K562 (cell line): ENCODE data around the gene SFMBT2. TPM values are rescaled to one million over a fixed set of nuclear protein-coding genes. Genes with fewer than 3 reads are reported as not detected.

Experiments
- ATAC-seq: fragments of 200-7000 bp; cut with Tn5 transposase; 3 replicates; pipeline ENCODE4 v1.9.1; 2020; ENCODE audit warnings: moderate library complexity
- BruUV-seq: library from RNA; stranded (reverse); fragments of 400-500 nt; replicated peaks from 2 replicates; lab custom pipeline; 2021; lab: Mats Ljungman, UMichigan
- CTCF ChIA-PET: fragments of 300-600 bp; formaldehyde crosslinking; extraction: SDS; loops from one replicate; lab custom pipeline; 2021; ENCODE audit warnings: low intra/inter-chr PET ratio; lab: Yijun Ruan, JAX
- POLR2A ChIA-PET: fragments of 300-600, 350-650 bp; sonication (Branson Sonifier 250); formaldehyde crosslinking; extraction: SDS; loops from one replicate; lab custom pipeline; 2021; ENCODE audit warnings: antibody characterized with exemption, inconsistent platforms; lab: Yijun Ruan, JAX
- DNase-seq, 4 experiments: peaks; one replicate each; pipeline versions ENCODE4 v3.0.0 to v3.0.0-alpha.2; 2011 to 2018; ENCODE audit warnings: low spot score in 3 of 4, mixed read lengths in 3 of 4; ENCODE audit errors: extremely low read depth in 1 of 4
- FAIRE-seq: peaks from 2 replicates; lab custom pipeline; 2011; peaks lifted over from hg19 to GRCh38; lab: Jason Lieb, UNC
- H2AFZ ChIP-seq: 2 replicates; pipeline ENCODE4 v1.6.0; 2011; ENCODE audit warnings: low read depth, low read length, control low read depth, inconsistent platforms
- H3K27ac ChIP-seq: fragments of 200-600 bp; 3 replicates; pipeline ENCODE4 v1.8.0; 2011; ENCODE audit warnings: low read depth, mild to moderate bottlenecking, control low read depth, inconsistent platforms, low read length, moderate library complexity, mixed read lengths; ENCODE audit errors: extremely low read depth
- H3K27me3 ChIP-seq, 2 experiments: fragments of 300-600 bp in 1 of 2; 2 replicates in 1 of 2; 3 replicates in 1 of 2; pipeline versions ENCODE4 v1.6.0 to v1.8.0; 2011; ENCODE audit warnings: inconsistent platforms in 2 of 2, low read length in 2 of 2, mild to moderate bottlenecking in 1 of 2, mixed read lengths in 1 of 2, moderate library complexity in 1 of 2; ENCODE audit not compliant: control insufficient read depth in 2 of 2, insufficient read depth in 2 of 2
- H3K36me3 ChIP-seq: fragments of 300-600 bp; 3 replicates; pipeline ENCODE4 v1.8.0; 2011; ENCODE audit warnings: mild to moderate bottlenecking, low read length, inconsistent platforms; ENCODE audit not compliant: control insufficient read depth, insufficient read depth
- H3K4me1 ChIP-seq, 2 experiments: fragments of 200-600 bp in 1 of 2; replicated peaks in 1 of 2; 2 replicates in 1 of 2; 3 replicates in 1 of 2; pipeline versions ENCODE4 v1.5.1 to v1.8.0; 2011; ENCODE audit warnings: inconsistent platforms in 2 of 2, low read length in 2 of 2, mild to moderate bottlenecking in 1 of 2, mixed read lengths in 1 of 2, moderate library complexity in 1 of 2; ENCODE audit not compliant: control insufficient read depth in 2 of 2, insufficient read depth in 2 of 2
- H3K4me2 ChIP-seq: 2 replicates; pipeline ENCODE4 v1.6.1; 2011; ENCODE audit warnings: low read length, control low read depth, inconsistent platforms, mixed read lengths; ENCODE audit not compliant: insufficient read depth
- H3K4me3 ChIP-seq: fragments of 200-600 bp; sonication (generic), shearing (Covaris generic); 2 replicates; pipeline ENCODE4 v1.5.1; 2016; ENCODE audit warnings: control low read depth, inconsistent platforms
- H3K79me2 ChIP-seq: fragments of 200-600 bp; 3 replicates; pipeline ENCODE4 v1.8.0; 2011; ENCODE audit warnings: low read length, inconsistent platforms; ENCODE audit not compliant: control insufficient read depth, insufficient read depth
- H3K9ac ChIP-seq, 2 experiments: 2 replicates each; pipeline versions ENCODE4 v1.6.0 to v1.6.1; 2011; ENCODE audit warnings: low read depth in 2 of 2, low read length in 2 of 2, control low read depth in 1 of 2, inconsistent platforms in 1 of 2, mild to moderate bottlenecking in 1 of 2, mixed read lengths in 1 of 2; ENCODE audit not compliant: insufficient read depth in 1 of 2
- H3K9me1 ChIP-seq: one replicate; pipeline ENCODE4 v1.6.0; 2011; ENCODE audit warnings: inconsistent platforms, mild to moderate bottlenecking, low read length, moderate library complexity; ENCODE audit not compliant: control insufficient read depth, insufficient read depth
- H3K9me3 ChIP-seq: replicated peaks from 2 replicates; pipeline ENCODE4 v1.5.1; 2011; ENCODE audit warnings: low read depth, low read length, inconsistent platforms; ENCODE audit not compliant: control insufficient read depth, insufficient read depth
- H4K20me1 ChIP-seq: replicated peaks from 2 replicates; pipeline ENCODE4 v1.6.1; 2011; ENCODE audit warnings: low read length, inconsistent platforms, mixed read lengths; ENCODE audit not compliant: control insufficient read depth, insufficient read depth
- BCOR ChIP-seq: fragments of 450-650 bp; IDR thresholded peaks from 2 replicates; pipeline ENCODE4 v1.6.1; 2016
- LEF1 ChIP-seq: fragments of 450-650 bp; IDR thresholded peaks from 2 replicates; pipeline ENCODE4 v1.6.1; 2016; ENCODE audit warnings: mild to moderate bottlenecking
- MBD2 ChIP-seq: sonication (generic); IDR thresholded peaks from 2 replicates; pipeline ENCODE4 v1.6.1; 2016; ENCODE audit warnings: low read depth, borderline replicate concordance
- NR2C2 ChIP-seq, 2 experiments: fragments of 200-800 bp in 1 of 2; sonication (Bioruptor generic) in 1 of 2; sonication (generic) in 1 of 2; formaldehyde crosslinking in 1 of 2; IDR thresholded peaks; 2 replicates each; pipeline versions ENCODE4 v1.6.1 to v1.8.0; 2016 to 2022; ENCODE audit warnings: mild to moderate bottlenecking in 1 of 2, missing compliant biosample characterization in 1 of 2, missing genetic modification characterization in 1 of 2, missing genetic modification reagents in 1 of 2
- SMAD4 ChIP-seq: fragments of 250-450 bp; sonication (Bioruptor Pico); conservative IDR thresholded peaks from 2 replicates; pipeline ENCODE4 v1.8.0; 2021; ENCODE audit warnings: inconsistent platforms, mild to moderate bottlenecking, moderate library complexity
- TOE1 ChIP-seq, 2 experiments: fragments of 450-650 bp in 1 of 2; sonication (generic) in 1 of 2; formaldehyde crosslinking in 1 of 2; IDR thresholded peaks; 2 replicates each; pipeline versions ENCODE4 v1.7.1 to v1.8.0; 2016 to 2022; ENCODE audit warnings: borderline replicate concordance in 2 of 2, mild to moderate bottlenecking in 2 of 2, antibody characterized with exemption in 1 of 2, inconsistent platforms in 1 of 2, low read depth in 1 of 2, missing genetic modification reagents in 1 of 2, moderate library complexity in 1 of 2
- ZNF143 ChIP-seq: sonication (generic); formaldehyde crosslinking; IDR thresholded peaks from 2 replicates; pipeline ENCODE4 v1.9.0; 2022; ENCODE audit warnings: mild to moderate bottlenecking, missing genetic modification reagents
- ZNF79 ChIP-seq: fragments of 250-450 bp; sonication (Bioruptor Pico); IDR thresholded peaks from 2 replicates; pipeline ENCODE4 v1.4.0; 2020; ENCODE audit warnings: low read depth, mild to moderate bottlenecking, moderate library complexity
- WGBS: fragments of 100-300 bp; shearing (Covaris generic); methylation state at CpG from one replicate; pipeline ENCODE4 v1.1.6; 2016; ENCODE audit warnings: low coverage, mixed read lengths; ENCODE audit not compliant: insufficient coverage; ENCODE audit errors: missing lambda C conversion rate; 5-methylcytosine and 5-hydroxymethylcytosine counted together
- in situ Hi-C: fragments of 300-500 bp; cut with MboI; formaldehyde crosslinking; loops from 4 replicates; pipeline ENCODE4 v1.15.0; 2018; ENCODE audit warnings: inconsistent platforms, mixed read lengths
- intact Hi-C: fragments of 100-400 bp; cut with micrococcal nuclease; formaldehyde crosslinking; loops from 2 replicates; pipeline ENCODE4 v1.14.2; 2022
- polyA plus RNA-seq, 8 experiments: library from polyadenylated mRNA; depleted of rRNA in 4 of 8; stranded (reverse) in 5 of 8; unstranded in 3 of 8; fragments of >200 nt; fragmentation: Nextera tagmentation in 2 of 8; fragmentation: Illumina TruSeq in 1 of 8; extraction: Ambion mirVana in 2 of 8; extraction: Trizol in 1 of 8; gene quantifications; 2 replicates each; pipeline versions ENCODE4 v1.2.1 to v1.2.3, GENCODE V29; 2011 to 2014; ENCODE audit warnings: inconsistent platforms in 1 of 8, missing spikeins in 1 of 8
- total RNA-seq, 7 experiments: library from RNA; depleted of rRNA in 6 of 7; stranded (reverse); fragments of >200 nt in 6 of 7; fragmentation: Illumina TruSeq in 2 of 7; extraction: Trizol in 2 of 7; gene quantifications; 2 replicates each; pipeline versions ENCODE4 v1.2.1 to v1.2.3, GENCODE V29; 2011 to 2021; ENCODE audit warnings: low replicate concordance in 1 of 7
- TF ChIP-seq, protein P1 (sequence below): sonication (generic); formaldehyde crosslinking; IDR thresholded peaks from 2 replicates; pipeline ENCODE4 v1.8.0; 2022; ENCODE audit warnings: mild to moderate bottlenecking, missing genetic modification reagents
- TF ChIP-seq, protein P2 (sequence below): fragments of 250-450 bp; sonication (Bioruptor Pico); IDR thresholded peaks from 2 replicates; pipeline ENCODE4 v1.4.0; 2020

The SFMBT2 gene
- total and polyA plus RNA-seq, 9 of the 15 experiments (the other 6 are each of a cell fraction or from before 2014, with no cell fraction given): 1.2 to 13.6 (median 7.6) TPM

DNA sequence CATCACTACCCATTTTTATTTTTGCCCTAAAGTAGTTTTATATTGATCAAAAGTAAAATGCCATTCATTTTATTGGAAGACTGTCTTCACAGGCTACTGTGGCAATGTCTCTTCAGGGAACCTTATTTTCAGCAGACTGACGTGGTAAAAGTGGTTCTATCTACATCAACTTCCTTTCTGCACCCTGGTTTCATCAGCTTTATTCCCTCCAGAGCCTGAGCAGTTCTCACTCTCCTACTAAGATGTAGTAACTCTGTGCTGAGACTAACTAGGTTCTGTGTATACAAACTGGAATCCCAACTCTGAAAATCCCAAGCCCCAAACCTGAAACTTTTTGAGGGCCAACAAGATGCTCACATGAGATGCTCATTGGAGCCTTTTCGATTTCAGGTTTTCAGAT, 155.3 kb downstream of the SFMBT2 start:
- Histone ChIP-seq H3K4me3 (no peak overlapping the region), H4K20me1 (no peaks in the 10 kb centered on the region), H3K4me2 (no peak overlapping the region), H3K4me1 (peaks cover 7 to 26% of the 10 kb centered on the region in 2 experiments; a peak in 3 of 5 replicates), H3K9me3 (no peaks in the 10 kb centered on the region), H3K79me2 (peaks cover 24% of the 10 kb centered on the region; the same call in 2 of the 3 replicates), H3K9me1 (no peaks in the 10 kb centered on the region), H3K36me3 (peaks cover 6% of the 10 kb centered on the region; the same call in 1 of the 3 replicates), H3K9ac (no peak overlapping the region), H3K27me3 (no peaks in the 10 kb centered on the region), H3K27ac (no peak overlapping the region), H2AFZ (no peak overlapping the region)
- no peak for DNase-seq
- POLR2A ChIA-PET: interaction anchor here (0.6 kb wide), 1 partner anchor 14 kb away, joined by 3 read pairs; no protein-coding TSS in a partner anchor
- intact Hi-C loops (loop anchor here (10.0 kb wide), 1 partner anchor 131 kb away; no protein-coding TSS in a partner anchor), in situ Hi-C loops (no loop called here)
- no TSS peak for BruUV-seq
- WGBS: 46% methylated on average over 2 of the region's 2 CpGs
- no peak for TF ChIP-seq SMAD4 (CRISPR knock-in tag)
- ATAC-seq: no peak
- peak; percentile 29 for FAIRE-seq
- CTCF ChIA-PET: no interaction called here

DNA sequence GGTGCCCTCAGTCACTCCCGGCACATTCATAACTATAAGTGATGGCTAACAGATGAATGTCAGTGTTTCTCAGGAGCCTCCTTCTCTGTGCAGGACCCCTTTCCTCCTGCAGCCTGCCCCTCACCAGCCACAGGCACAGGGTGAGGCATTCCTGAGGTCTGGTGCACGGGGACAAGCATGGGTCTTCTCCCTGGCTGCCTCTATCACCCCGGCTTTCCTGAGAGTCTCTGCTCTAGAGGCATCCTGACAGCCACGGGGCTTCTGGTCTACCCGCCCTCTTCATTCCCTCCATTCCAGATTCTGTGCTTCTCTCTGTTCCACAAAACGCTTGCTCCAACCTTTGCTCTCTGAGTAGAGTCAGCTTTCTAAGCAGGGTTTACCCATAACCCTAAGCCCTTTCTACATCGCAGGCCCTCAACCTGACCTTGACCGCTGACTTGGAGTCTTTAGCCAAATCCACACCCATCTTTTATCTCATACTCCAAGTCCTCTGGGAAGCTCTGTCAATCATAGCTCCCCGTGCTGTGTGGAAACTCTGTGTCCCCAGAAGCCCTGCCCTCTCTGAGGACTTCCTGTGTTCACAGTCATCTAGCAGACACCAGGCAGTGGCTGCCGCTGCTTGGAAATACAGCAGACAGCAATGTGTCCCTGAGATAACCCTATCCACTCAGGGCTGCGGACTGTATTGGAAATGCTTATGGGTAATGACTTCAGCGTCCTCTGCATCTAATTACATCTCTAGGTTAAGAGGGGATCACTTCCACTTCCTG, 159.0 kb downstream of the SFMBT2 start:
- H3K9me1 ChIP-seq: no peaks in the 10 kb centered on the region
- peak overlapping the region; percentile 81 for H3K27ac ChIP-seq
- ChIA-PET POLR2A (interaction anchor here (0.6 to 2.1 kb wide), 4 partner anchors 9 to 377 kb away, joined by 3 to 8 read pairs (median 4); no protein-coding TSS in a partner anchor), CTCF (no interaction called here)
- DNase-seq (peak; percentile 64 to 95 (median 79)), ATAC-seq (peak; percentile 99), FAIRE-seq (peak; percentile 100)
- BruUV-seq: no TSS peak
- H3K79me2 ChIP-seq: peaks cover 20% of the 10 kb centered on the region; the same call in 2 of the 3 replicates
- intact Hi-C loops: loop anchor here (2.0 to 10.0 kb wide), 3 partner anchors 19 to 157 kb away; no protein-coding TSS in a partner anchor
- peak overlapping the region; percentile 12; the same call in 1 of the 2 replicates for H2AFZ ChIP-seq
- H3K27me3 ChIP-seq: no peaks in the 10 kb centered on the region
- in situ Hi-C loops: no loop called here
- no peaks in the 10 kb centered on the region for H3K9me3 ChIP-seq
- peak overlapping the region; percentile 68 for H3K4me2 ChIP-seq
- H3K4me1 ChIP-seq: peaks cover 7 to 20% of the 10 kb centered on the region in 2 experiments; a peak in 3 of 5 replicates
- H3K4me3 ChIP-seq: no peak overlapping the region
- 17% methylated on average over 11 of the region's 12 CpGs for WGBS
- peaks cover 29% of the 10 kb centered on the region; the same call in 2 of the 3 replicates for H3K36me3 ChIP-seq
- no peaks in the 10 kb centered on the region for H4K20me1 ChIP-seq
- H3K9ac ChIP-seq: peak overlapping the region; percentile 16 to 33; a peak in 1 of 4 replicates
- TF ChIP-seq ZNF143 (CRISPR knock-in tag) (0 out of 2 replicates have a peak, but pooled peaks have one; percentile 21), TOE1 (IDR thresholded peaks at IDR 0.05; ENCODE audit: borderline replicate concordance) (peak; percentile 63; the same call in 1 of the 2 replicates), TOE1 (CRISPR knock-in tag; IDR thresholded peaks at IDR 0.05; ENCODE audit: borderline replicate concordance, low read depth) (no peak), ZNF79 (no peak), BCOR (peak; percentile 42), MBD2 (peak; percentile 41; the same call in 1 of the 2 replicates), NR2C2 (CRISPR knock-in tag; IDR thresholded peaks at IDR 0.05) (no peak), NR2C2 (tag; IDR thresholded peaks at IDR 0.05) (peak; percentile 91), LEF1 (peak; percentile 70)
- TF ChIP-seq, protein P1, sequence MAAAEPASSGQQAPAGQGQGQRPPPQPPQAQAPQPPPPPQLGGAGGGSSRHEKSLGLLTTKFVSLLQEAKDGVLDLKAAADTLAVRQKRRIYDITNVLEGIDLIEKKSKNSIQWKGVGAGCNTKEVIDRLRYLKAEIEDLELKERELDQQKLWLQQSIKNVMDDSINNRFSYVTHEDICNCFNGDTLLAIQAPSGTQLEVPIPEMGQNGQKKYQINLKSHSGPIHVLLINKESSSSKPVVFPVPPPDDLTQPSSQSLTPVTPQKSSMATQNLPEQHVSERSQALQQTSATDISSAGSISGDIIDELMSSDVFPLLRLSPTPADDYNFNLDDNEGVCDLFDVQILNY (CRISPR knock-in tag): no peak
- TF ChIP-seq, protein P2, sequence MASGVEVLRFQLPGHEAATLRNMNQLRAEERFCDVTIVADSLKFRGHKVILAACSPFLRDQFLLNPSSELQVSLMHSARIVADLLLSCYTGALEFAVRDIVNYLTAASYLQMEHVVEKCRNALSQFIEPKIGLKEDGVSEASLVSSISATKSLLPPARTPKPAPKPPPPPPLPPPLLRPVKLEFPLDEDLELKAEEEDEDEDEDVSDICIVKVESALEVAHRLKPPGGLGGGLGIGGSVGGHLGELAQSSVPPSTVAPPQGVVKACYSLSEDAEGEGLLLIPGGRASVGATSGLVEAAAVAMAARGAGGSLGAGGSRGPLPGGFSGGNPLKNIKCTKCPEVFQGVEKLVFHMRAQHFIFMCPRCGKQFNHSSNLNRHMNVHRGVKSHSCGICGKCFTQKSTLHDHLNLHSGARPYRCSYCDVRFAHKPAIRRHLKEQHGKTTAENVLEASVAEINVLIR (CRISPR knock-in tag): no peak
